ENCODE data around the gene ELAVL3.
"Not testable (repeated sequence)": the region's sequence is repeated elsewhere in the genome, so short reads cannot be mapped to it uniquely, and the experiment has no call there.

Gene ELAVL3

GRCh38 chr19:11458912-11459311 lies 21.9 kb downstream of the ELAVL3 start:
- DNase-seq (ENCODE audit: low read depth) = not testable (repeated sequence)

DNA sequence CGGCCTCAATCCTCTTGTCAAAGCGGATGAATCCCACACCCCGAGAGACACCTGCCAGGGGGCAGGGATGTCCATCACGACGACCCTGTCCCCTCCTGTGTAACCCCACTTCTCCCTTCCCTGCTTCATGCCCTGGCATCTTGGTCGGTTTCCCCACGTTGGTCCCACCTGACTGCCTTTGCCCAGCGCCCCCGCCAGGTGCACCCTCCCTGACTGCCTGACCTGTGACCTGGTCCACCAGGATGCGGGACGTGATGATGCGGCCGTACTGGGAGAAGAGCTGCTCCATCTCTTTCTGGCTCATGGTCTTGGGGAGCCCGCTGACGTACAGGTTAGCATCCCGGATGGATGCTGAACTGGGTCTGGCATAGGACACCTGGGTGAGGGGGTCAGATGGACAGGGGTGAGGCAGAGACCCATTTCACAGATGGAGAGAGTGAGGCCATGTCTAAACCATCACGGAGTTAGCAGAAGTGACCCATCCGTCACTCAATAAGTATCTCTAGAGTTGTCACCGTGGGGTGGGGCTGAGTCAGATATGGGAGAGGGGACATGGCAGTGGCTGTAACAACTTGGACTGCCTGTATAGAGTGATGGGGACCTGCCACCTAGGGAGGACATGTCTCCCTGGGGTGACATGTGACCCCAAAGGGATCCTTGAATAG lies 22.5 kb downstream of the ELAVL3 start:
- no peak for DNase-seq (ENCODE audit: low read depth)

DNA sequence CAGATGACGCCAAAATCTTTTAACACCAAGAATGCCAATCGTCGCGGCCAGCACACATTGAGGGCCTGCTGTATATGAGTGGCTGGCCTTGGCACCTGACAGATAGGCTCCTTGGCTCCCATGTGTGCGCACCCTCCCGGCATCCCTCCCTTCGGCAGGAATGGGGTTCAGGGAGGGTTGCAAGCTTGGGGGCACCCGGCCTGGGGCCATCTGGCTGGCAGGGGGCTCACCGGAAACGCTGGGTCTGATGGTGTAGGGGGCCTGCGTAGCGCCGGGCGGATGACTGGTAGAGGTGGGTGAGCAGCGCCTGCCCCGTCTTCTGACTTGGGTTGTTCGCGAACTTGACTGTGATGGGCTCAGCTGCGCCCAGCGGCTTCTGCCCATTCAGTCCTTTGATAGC lies 23.0 kb downstream of the ELAVL3 start:
- no peak for DNase-seq (ENCODE audit: low read depth)

DNA sequence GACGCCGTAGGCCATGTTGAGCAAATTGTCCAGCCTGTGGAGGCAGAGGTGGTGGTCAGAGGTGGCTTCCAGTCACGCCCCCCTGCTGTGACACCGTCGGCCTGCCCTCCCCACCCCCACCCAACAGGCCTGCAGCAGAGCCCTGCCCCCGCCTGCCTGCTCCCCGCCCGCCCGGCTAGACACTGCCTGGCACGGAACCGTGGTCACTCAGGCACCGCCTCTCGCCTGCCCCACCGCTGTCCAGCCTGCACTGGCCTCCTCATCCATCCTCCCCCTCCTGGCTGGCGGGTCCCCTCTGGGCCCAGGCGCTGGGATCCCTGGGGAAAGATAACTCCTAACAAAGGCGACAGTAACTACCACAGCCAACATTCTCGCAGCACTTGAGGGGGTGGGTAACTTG lies 23.7 kb downstream of the ELAVL3 start:
- DNase-seq (ENCODE audit: low read depth) = no peak

- DNase-seq (ENCODE audit: low read depth) = no peak
Measured at GRCh38 chr19:11456659-11457058, 24.2 kb downstream of the ELAVL3 start.

- DNase-seq (ENCODE audit: low read depth) = not testable (repeated sequence)
Measured at GRCh38 chr19:11455233-11455554, 25.7 kb downstream of the ELAVL3 start.

DNA sequence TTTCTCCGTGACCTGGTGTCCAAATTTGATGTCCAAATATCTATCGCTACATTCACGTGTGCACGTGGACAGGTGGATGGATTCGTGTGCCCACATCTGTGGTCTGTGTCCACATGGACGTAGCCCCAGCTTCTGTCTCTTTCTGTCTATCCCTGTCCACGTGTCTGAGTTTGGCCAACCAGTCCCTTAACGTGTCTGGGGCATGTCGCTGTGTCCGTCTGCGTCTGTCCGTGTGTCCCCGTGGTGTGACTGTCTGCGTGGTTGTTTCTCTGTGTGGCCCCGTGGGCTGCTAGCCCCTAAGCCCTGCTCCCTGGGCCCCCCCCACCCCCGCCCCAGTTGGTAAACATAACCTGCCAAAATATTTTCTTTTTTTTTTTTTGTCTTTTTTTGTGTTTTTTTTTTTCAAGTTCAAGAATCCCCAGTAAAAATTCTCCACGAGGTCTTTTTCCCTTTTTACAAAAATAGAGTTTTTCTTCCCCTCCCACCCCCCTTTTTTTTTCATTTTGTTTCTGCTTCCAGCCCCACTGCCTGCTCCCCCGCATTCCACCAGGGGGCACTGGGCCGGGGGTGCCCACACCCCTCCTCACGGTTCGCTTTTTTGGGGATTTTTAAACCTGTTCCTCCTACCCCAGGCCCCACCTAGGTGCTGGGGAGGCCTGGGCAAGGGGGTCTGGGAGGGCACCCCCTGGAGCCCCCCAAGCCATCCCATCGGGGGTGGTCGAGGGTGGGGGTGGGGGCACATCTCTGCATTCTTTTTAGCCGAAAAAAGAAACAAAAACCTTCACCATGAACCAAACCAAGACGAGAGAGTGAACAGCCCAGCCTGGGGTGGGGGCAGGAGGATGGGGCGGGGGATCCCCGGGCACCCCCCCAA lies 27.1 kb downstream of the ELAVL3 start:
- no peak for DNase-seq (ENCODE audit: low read depth)

DNA sequence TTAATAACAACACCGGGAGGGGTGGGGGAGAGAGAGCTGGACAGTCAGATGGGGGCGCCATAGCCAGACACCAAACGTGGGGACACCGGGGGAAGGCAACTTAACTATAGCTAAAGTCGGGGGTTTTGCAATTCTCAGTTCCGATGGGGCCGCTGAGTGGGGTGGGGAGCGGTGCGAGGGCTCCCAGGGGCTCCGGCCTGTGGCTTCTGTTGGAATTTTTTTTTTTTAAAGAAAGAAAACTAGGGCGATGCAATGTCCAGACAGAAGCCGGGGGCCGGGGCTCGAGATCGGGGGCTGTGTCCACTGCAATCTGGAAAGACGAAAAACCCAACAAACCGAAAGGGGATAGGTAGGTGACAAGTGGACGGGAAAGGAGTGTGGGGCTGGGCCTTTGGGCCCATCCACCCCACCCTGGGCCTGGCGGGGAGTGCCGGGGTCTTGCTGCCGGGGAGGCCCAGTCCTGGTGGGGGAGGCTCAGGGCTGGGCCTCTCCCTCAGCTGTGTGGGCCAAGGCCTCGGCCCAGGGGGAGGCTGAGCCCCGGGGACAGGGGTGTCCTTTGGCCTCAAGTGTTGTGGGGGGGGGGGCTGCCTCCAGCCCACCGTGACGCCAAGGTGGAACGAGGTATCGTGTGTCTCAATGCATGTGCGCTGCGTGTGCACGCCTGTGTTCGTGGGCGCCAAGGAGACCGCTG lies 28.1 kb downstream of the ELAVL3 start:
- DNase-seq (ENCODE audit: low read depth) = no peak

DNA sequence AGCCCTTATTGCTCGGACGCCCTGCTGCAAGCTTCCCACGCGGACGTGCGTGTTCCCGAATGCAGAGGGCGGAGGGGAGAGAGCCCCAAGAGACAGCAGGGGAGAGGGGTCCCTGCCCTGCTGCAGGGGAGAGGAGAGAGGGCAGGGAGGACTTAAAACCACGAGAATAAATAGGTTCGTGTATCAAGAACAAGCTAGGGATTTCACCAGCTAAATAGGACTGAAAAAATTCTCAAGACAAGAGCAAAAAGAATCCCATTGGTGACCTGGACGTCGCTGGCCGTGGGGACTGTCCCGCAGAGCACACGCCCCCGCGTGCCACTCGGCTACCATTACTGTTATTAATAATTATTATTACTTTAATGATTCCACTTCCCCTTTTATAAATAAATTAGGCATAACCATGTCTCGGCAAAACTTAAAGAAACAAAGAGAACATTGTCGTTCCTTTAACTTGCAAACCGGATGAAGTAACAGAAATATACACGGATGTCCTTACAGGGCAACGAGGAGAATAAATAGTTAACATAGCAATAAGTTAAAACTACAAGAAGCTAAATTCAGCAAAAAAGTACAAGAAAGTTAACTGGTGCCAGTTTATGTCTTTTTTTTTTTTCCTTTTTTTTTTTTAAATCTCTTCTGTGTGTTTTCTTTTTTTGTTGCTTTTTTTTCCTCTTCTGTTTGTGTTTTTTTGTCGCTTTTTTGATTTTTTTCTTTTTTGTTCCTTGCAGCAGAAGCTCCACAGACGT lies 28.8 kb downstream of the ELAVL3 start:
- DNase-seq (ENCODE audit: low read depth) = no peak

GRCh38 chr19:11451327-11451870 lies 29.4 kb downstream of the ELAVL3 start:
- DNase-seq (ENCODE audit: low read depth) = no peak

DNA sequence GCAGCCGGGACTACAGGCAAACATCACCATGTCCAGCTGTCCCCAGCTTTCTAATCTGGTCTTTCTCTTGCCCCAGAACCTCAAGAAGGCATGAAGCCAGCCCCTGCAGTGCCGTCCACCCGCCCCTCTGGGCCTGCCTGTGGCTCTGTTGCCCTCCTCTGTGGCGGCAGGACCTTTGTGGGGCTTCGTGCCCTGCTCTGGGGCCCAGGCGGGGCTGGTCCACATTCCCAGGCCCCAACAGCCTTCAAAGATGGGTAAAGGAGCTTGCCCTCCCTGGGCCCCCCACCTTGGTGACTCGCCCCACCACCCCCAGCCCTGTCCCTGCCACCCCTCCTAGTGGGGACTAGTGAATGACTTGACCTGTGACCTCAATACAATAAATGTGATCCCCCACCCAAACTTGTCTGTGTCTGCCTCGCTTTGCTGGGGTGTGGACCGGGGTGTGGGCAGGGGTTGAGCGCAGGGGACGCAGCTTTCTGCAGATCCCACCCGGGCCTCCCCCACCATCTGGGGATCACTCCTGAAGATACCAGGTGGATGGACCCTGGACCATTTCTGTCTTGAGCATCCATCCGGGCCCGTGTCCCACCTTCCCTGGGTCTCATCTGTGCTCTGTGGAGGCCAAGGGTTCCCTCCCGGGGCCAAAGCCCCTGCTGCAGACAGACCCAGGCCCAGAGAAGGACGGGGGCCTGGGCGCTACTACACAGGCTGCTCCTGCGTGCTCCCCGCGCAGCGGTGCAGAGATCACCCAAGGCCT lies 30.1 kb downstream of the ELAVL3 start:
- no peak for DNase-seq (ENCODE audit: low read depth)

DNA sequence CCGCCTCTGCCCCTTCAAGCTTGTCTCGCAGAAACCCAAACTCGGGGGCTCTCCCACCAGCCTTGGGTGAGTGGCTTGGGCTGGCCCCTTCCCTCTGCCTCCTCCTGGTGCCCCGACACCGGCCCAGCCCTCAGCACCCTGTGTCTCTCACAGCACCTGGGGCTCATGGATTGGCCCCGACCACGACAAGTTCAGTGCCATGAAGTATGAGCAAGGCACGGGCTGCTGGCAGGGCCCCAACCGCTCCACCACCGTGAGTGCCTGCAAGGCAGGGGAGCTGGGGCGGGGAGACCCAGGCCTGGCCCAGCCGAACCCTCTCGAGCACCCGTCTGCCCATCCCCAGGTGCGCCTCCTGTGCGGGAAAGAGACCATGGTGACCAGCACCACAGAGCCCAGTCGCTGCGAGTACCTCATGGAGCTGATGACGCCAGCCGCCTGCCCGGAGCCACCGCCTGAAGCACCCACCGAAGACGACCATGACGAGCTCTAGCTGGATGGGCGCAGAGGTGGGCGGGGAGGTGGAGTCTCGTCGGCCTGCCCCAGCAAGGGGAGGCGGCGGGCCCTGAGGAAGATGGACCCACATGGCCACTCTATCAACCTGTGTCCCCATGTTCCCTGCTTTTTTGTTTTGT lies 31.8 kb downstream of the ELAVL3 start:
- no peak for DNase-seq (ENCODE audit: low read depth)

DNA sequence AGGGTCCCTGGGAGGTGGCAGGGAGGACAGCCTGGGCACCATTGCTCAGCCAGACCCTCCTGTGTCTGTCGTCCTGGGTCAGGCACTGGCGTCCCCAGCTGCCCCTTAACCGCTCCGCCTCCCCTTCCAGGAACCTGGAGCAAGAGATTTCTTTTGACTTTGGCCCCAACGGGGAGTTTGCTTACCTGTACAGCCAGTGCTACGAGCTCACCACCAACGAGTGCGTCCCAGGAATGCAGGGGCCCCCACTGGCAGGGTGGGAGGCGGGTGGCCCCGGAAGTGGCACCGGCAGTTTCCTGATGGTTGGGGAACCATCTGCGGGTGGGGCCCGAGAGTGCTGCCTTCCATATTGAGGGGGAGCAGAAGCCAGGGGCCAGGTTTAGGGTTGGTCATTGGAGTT lies 32.4 kb downstream of the ELAVL3 start:
- no peak for DNase-seq (ENCODE audit: low read depth)

DNA sequence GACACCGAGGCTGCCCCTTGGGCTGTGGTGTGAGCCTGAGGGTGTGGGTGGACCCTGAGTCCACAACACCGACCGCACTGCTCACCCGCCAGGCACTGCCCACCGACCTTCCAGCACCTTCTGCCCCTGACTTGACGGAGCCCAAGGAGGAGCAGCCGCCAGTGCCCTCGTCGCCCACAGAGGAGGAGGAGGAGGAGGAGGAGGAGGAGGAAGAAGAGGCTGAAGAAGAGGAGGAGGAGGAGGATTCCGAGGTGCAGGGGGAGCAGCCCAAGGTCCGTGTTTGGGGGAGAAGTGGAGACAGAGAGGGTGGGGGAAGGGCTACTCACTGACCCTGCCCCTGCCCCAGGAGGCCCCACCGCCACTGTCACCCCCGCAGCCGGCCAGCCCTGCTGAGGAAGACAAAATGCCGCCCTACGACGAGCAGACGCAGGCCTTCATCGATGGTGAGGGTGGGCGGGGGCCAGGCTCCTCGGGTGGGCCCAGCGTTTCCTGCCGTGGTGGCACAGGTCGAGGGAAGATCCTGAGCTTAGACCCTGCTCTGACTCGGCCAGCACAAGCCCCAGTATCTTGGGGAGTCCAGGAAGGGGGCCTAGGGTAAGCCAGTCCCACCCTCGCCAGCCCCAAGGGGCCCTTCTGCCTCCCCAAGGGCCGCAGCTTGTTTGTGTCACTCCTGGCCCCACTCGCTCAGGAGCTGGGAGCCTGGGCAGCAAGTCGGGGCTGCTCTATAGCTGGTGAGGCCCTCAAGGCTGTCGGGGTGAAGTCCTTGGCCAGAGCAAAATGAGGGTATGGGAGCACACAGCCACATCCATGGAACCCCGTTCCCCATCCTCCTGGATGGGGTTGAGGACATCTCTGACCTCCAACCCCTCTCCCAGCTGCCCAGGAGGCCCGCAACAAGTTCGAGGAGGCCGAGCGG lies 33.2 kb downstream of the ELAVL3 start:
- DNase-seq (ENCODE audit: low read depth) = no peak

- DNase-seq (ENCODE audit: low read depth) = no peak
Measured at GRCh38 chr19:11446652-11447301, 34.1 kb downstream of the ELAVL3 start.

- no peak for DNase-seq (ENCODE audit: low read depth)
Measured at GRCh38 chr19:11446271-11446651, 34.6 kb downstream of the ELAVL3 start.

GRCh38 chr19:11445141-11445540 lies 35.7 kb downstream of the ELAVL3 start:
- DNase-seq (ENCODE audit: low read depth) = no peak

GRCh38 chr19:11444059-11444458 lies 36.8 kb downstream of the ELAVL3 start:
- DNase-seq (ENCODE audit: low read depth) = no peak

DNA sequence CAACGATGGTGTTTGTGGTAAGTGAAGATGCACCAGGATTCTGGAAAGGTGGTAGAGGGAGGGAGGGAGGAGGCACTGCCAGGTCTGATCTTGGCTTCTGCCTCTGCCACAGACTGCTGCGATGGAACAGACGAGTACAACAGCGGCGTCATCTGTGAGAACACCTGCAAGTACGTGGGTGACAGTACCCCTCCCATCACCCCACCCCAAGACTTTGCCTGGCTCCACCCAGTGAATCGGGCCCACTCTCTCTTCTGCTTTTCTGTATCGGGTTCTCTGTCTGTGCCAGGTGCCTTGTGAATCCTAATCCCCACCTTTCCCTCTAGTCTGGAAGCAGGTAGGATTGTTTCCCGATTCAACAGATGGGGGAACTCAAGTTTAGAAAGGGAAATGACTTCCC lies 42.9 kb downstream of the ELAVL3 start:
- DNase-seq (ENCODE audit: low read depth) = no peak
